Subcutaneous abdominal adipose tissue (tissue), 5 donors: Measurements from ENCODE around the gene FAM151A.

Source experiments
- H3K27ac ChIP-seq: one replicate; pipeline ENCODE4 v1.7.0; 2013; ENCODE audit warnings: low read depth, mild to moderate bottlenecking, inconsistent platforms, low read length, moderate library complexity
- H3K27me3 ChIP-seq, 5 donors: one replicate each; pipeline ENCODE4 v1.7.0; 2013; ENCODE audit warnings: low read length in 5 of 5, inconsistent platforms in 1 of 5; ENCODE audit not compliant: control insufficient read depth in 5 of 5, insufficient read depth in 4 of 5
- H3K36me3 ChIP-seq, 5 donors: one replicate each; pipeline ENCODE4 v1.7.0; 2013; ENCODE audit warnings: low read length in 5 of 5; ENCODE audit not compliant: control insufficient read depth in 5 of 5, insufficient read depth in 5 of 5
- H3K4me1 ChIP-seq, 5 donors: one replicate each; pipeline ENCODE4 v1.7.0; 2013; ENCODE audit warnings: low read length in 5 of 5, mild to moderate bottlenecking in 3 of 5, moderate library complexity in 1 of 5; ENCODE audit not compliant: control insufficient read depth in 5 of 5, insufficient read depth in 5 of 5
- H3K4me3 ChIP-seq, 5 donors: one replicate each; pipeline ENCODE4 v1.7.0; 2013; ENCODE audit warnings: low read length in 5 of 5, low read depth in 1 of 5
- H3K9ac ChIP-seq, 5 donors: one replicate each; pipeline ENCODE4 v1.7.0; 2013; ENCODE audit warnings: low read length in 5 of 5, mild to moderate bottlenecking in 4 of 5, moderate library complexity in 3 of 5
- H3K9me3 ChIP-seq, 5 donors: one replicate each; pipeline ENCODE4 v1.7.0; 2013; ENCODE audit warnings: low read length in 5 of 5; ENCODE audit not compliant: control insufficient read depth in 5 of 5
- donor health status: healthy.
- donor health status: healthy.
- donor health status: healthy.
- donor health status: healthy.
- donor health status: healthy.

The FAM151A gene

GRCh38 chr1:54604051-54604450, 19.3 kb downstream of the FAM151A start:
- H3K27ac ChIP-seq: no peak overlapping the region
- no peaks in the 10 kb centered on the region for H3K9me3 ChIP-seq
- H3K9ac ChIP-seq: no peak overlapping the region
- no peaks in the 10 kb centered on the region for H3K27me3 ChIP-seq
- no peaks in the 10 kb centered on the region for H3K36me3 ChIP-seq
- no peak overlapping the region for H3K4me3 ChIP-seq
- H3K4me1 ChIP-seq: peaks cover 0 to 2% (median under 1%) of the 10 kb centered on the region in 5 donors

DNA sequence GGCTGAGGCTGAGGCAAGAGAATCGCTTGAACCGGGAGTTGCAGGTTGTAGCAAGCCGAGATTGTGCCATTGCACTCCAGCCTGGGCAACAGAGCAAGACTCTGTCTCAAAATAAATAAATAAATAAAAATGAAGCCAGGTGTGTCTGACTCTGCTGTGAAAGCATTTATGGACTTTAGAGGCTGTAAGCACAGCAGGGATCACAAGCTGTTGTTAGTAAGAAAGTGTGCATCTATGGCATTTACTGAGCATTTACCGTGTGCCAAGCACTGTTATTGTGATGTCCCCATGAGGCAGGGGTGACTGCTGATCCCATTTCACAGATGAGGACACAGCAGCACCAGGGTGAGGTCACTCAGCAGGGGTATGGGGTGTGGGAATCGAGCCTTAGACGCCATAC, 20.1 kb downstream of the FAM151A start:
- Histone ChIP-seq H3K27ac (no peak overlapping the region), H3K9ac (no peak overlapping the region), H3K4me1 (no peaks in the 10 kb centered on the region), H3K27me3 (no peaks in the 10 kb centered on the region), H3K36me3 (no peaks in the 10 kb centered on the region), H3K4me3 (no peak overlapping the region), H3K9me3 (no peaks in the 10 kb centered on the region)

GRCh38 chr1:54602554-54602953, 20.8 kb downstream of the FAM151A start:
- Histone ChIP-seq H3K27me3 (no peaks in the 10 kb centered on the region), H3K4me1 (no peaks in the 10 kb centered on the region), H3K4me3 (no peak overlapping the region), H3K9ac (no peak overlapping the region), H3K36me3 (no peaks in the 10 kb centered on the region), H3K9me3 (no peaks in the 10 kb centered on the region), H3K27ac (no peak overlapping the region)

DNA sequence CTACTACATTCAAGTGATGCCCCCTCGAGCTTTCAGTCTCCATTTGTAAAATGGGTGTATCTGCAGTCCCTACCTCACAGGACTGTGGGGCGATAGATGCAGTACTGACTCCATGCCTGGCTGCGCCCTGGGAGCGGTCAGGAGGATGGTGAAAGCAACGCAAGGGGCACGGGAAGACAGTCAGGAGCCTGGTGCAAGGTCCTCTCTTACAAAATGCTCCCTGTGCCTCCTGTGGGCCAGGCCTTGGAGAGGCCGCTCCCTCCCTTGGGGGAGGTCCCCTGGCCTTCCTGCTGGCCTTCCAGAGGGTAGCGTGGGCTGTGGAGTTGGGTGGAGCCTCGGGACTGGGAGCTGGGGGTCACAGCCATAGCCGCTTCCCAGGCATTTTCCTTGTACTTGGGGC, 21.6 kb downstream of the FAM151A start:
- no peak overlapping the region for H3K9ac ChIP-seq
- no peak overlapping the region for H3K4me3 ChIP-seq
- no peaks in the 10 kb centered on the region for H3K4me1 ChIP-seq
- H3K36me3 ChIP-seq: no peaks in the 10 kb centered on the region
- no peaks in the 10 kb centered on the region for H3K9me3 ChIP-seq
- H3K27ac ChIP-seq: no peak overlapping the region
- H3K27me3 ChIP-seq: no peaks in the 10 kb centered on the region

DNA sequence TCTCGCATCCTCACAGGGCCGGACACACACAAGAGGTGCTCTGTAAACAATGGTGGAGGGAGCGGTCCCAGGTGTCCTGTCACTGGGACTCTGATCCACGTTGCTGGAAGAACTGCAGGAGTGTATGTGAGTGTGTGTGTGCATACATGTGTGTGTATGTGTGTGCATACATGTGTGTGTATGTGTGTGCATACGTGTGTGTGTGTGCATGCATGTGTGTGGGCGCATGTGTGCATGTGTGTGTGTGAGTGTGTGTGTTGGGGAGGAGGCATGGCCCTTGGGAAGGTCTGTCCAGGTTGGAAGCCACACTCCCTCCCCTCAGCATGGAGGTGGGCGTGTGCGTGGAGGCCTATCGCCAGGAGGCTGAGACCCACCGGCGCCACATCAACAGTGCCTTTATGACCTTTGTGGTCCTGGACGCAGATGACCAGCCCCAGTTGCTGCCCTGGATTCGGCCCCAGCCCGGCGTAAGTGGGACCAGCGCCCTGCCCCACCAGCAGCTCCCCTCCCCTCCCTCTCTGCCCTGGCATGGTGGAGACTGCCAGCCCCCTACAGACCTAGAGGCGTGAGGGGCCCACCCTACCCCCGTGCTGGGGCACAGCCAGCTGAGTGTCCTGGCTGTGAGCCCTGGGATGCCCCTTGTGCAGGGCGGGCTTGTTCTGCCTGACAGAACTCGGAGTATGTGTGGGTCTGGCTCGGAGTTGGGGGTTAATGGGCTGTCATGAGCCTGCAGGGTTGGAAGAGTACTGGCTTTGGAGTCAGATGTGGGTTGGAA, 22.2 kb downstream of the FAM151A start:
- Histone ChIP-seq H3K36me3 (no peaks in the 10 kb centered on the region), H3K4me1 (no peaks in the 10 kb centered on the region), H3K27ac (no peak overlapping the region), H3K27me3 (no peaks in the 10 kb centered on the region), H3K9ac (no peak overlapping the region), H3K9me3 (no peaks in the 10 kb centered on the region), H3K4me3 (no peak overlapping the region)

DNA sequence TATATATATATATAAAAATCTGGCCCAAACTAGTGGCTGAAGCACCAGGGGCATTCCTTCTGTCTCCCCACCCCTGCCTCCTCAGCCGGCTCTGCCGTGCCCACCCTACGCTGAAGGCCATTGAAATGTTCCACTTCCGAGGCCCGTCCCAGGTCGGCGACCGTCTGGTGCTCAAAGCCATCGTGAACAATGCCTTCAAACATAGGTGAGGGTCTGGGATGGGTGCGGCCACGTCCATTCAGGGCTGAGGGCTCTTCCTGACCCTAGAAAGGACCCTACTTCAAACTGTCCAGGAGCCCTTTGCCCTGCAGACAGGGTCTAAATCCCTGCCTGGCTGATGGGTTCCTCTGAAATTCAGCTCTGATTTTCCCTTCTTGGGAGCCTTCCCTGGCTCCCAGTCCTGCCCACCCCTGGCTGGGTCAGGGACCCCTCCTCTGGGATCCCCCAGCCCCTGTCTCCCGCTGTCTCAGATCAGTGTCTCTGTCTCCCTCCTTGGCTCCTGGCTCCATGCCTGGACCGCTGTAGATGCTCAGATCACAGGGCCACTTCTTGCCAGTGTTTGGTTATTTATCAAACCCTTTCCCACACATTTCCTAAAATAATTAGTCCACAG, 24.0 kb downstream of the FAM151A start:
- no peak overlapping the region for H3K4me3 ChIP-seq
- no peak overlapping the region for H3K27ac ChIP-seq
- H3K36me3 ChIP-seq: no peaks in the 10 kb centered on the region
- H3K9ac ChIP-seq: no peak overlapping the region
- H3K9me3 ChIP-seq: no peaks in the 10 kb centered on the region
- H3K4me1 ChIP-seq: no peaks in the 10 kb centered on the region
- H3K27me3 ChIP-seq: no peaks in the 10 kb centered on the region

DNA sequence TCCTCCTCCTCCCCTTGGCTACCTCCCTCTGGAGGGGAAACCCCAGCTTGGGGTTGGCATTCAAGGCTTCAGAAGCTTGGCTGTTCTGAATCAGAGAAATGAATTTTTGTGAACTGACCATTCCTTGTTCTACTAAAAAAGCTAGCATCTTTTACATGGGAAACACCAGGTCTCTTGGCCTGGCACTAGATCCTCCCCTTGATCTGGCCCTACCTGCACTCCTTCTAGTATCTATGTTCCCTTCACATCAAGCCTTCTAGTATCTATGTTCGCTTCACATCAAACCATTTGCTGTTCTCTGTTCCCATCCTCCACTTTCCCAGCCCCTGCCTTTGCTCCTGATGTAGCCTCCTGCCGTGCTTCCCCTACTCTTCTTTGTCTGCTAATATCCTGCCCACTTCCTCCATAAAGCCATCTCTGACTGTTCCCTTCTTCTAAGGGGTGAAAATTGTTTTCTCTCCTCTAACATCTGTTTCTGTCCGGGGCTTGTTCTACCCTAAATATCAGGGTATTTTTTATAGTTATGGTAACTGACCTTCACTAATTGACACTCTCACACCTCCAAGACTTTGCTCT, 25.8 kb downstream of the FAM151A start:
- Histone ChIP-seq H3K9me3 (no peaks in the 10 kb centered on the region), H3K27ac (no peak overlapping the region), H3K4me1 (no peaks in the 10 kb centered on the region), H3K27me3 (no peaks in the 10 kb centered on the region), H3K9ac (no peak overlapping the region), H3K36me3 (no peaks in the 10 kb centered on the region), H3K4me3 (no peak overlapping the region)

DNA sequence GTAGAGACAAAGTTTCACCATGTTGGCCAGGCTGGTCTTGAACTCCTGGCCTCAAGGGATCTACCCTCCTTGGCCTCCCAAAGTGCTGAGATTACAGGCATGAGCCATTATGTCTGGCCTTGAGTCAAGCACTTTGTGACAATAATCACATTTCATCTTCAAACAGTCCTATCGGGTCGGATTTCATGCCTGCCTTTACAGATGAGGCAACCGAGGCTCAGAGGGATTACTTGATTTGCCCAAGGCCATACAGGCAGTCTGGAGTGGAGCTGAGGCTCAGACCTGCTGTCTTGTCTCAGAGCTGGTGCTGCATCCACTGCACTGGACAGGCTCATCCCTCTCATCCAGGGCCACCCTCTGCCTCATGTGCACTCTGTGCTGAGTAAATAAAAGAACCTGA, 26.6 kb downstream of the FAM151A start:
- Histone ChIP-seq H3K4me3 (no peak overlapping the region), H3K9me3 (no peaks in the 10 kb centered on the region), H3K36me3 (no peaks in the 10 kb centered on the region), H3K27ac (no peak overlapping the region), H3K4me1 (no peaks in the 10 kb centered on the region), H3K9ac (peak overlapping the region in 1 of 5 donors; percentile 53), H3K27me3 (no peaks in the 10 kb centered on the region)

- Histone ChIP-seq H3K9ac (no peak overlapping the region), H3K4me1 (no peaks in the 10 kb centered on the region), H3K4me3 (no peak overlapping the region), H3K27ac (no peak overlapping the region), H3K36me3 (no peaks in the 10 kb centered on the region), H3K9me3 (no peaks in the 10 kb centered on the region), H3K27me3 (no peaks in the 10 kb centered on the region)
Observed at GRCh38 chr1:54595956-54596498, 27.3 kb downstream of the FAM151A start.

DNA sequence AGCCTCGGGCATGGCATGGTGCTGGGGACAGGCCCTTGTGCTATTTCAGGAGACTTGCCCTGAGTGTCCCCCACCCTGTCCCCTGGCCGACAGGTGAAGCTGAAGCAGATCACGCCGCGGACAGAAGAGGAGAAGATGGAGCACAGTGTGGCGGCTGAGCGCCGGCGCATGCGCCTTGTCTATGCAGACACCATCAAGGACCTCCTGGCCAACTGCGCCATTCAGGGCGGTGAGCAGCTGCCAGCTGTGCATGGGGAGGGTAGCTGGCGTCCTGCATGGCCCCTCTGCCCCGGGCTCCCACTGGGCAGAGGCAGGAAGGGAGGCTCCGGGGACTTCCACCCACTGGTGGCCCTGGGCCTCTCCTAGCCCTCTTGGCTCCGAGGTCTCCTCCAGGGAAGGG, 28.9 kb downstream of the FAM151A start:
- Histone ChIP-seq H3K4me3 (no peak overlapping the region), H3K4me1 (no peaks in the 10 kb centered on the region), H3K27ac (no peak overlapping the region), H3K9ac (no peak overlapping the region), H3K36me3 (no peaks in the 10 kb centered on the region), H3K9me3 (no peaks in the 10 kb centered on the region), H3K27me3 (no peaks in the 10 kb centered on the region)
